Mesenteric fat pad (tissue), 1 donor: Measurements from ENCODE around the gene NELL2. TPM values are rescaled to one million over a fixed set of nuclear protein-coding genes. Genes with fewer than 3 reads are reported as not detected.
"Not testable (repeated sequence)": the region's sequence is repeated elsewhere in the genome, so short reads cannot be mapped to it uniquely, and the experiment has no call there.

ENCODE experiments used
- DNase-seq: peaks from one replicate; pipeline ENCODE4 v3.0.0-alpha.2; 2020; ENCODE audit warnings: low spot score
- total RNA-seq: library from RNA; stranded (reverse); fragmentation: NEBNext Ultra II Directional; extraction: Animal tissue kit (Norgen Biotek cat#: 25700); gene quantifications from one replicate; pipeline ENCODE4 v1.2.1, GENCODE V29; 2021
- donor health status: DM: yes; HTN: yes; CAD: no.

Gene NELL2
- total RNA-seq, 1 donor from 2014 or later = 0.71 TPM

GRCh38 chr12:44847888-44848702 is 28.0 kb downstream of the NELL2 start:
- no peak for DNase-seq

GRCh38 chr12:44847403-44847802 is 28.7 kb downstream of the NELL2 start:
- no peak for DNase-seq

GRCh38 chr12:44846826-44847225 is 29.3 kb downstream of the NELL2 start:
- DNase-seq = no peak

- no peak for DNase-seq
These were observed 33.4 kb downstream of the NELL2 start for GRCh38 chr12:44842669-44843068.

- DNase-seq = no peak
These were observed 36.3 kb downstream of the NELL2 start for GRCh38 chr12:44839785-44840184.

GRCh38 chr12:44837114-44837755 is 38.9 kb downstream of the NELL2 start:
- no peak for DNase-seq

GRCh38 chr12:44835641-44836379 is 40.3 kb downstream of the NELL2 start:
- DNase-seq = no peak

GRCh38 chr12:44834996-44835395 is 41.1 kb downstream of the NELL2 start:
- not testable (repeated sequence) for DNase-seq

- no peak for DNase-seq
These were observed 42.6 kb downstream of the NELL2 start for GRCh38 chr12:44833561-44833960.

- DNase-seq = no peak
These were observed 45.5 kb downstream of the NELL2 start for GRCh38 chr12:44830566-44831055.

GRCh38 chr12:44829045-44829444 is 47.1 kb downstream of the NELL2 start:
- DNase-seq = no peak

- DNase-seq = no peak
These were observed 48.2 kb downstream of the NELL2 start for GRCh38 chr12:44827832-44828438.

- DNase-seq = not testable (repeated sequence)
These were observed 54.4 kb downstream of the NELL2 start for GRCh38 chr12:44821702-44822101.

- no peak for DNase-seq
These were observed 56.2 kb downstream of the NELL2 start for GRCh38 chr12:44819884-44820283.

GRCh38 chr12:44817687-44818086 is 58.4 kb downstream of the NELL2 start:
- DNase-seq = no peak

GRCh38 chr12:44816446-44817017 is 59.6 kb downstream of the NELL2 start:
- DNase-seq = no peak

GRCh38 chr12:44812062-44812461 is 64.1 kb downstream of the NELL2 start:
- no peak for DNase-seq

- DNase-seq = no peak
These were observed 72.0 kb downstream of the NELL2 start for GRCh38 chr12:44804068-44804467.

- DNase-seq = no peak
These were observed 80.1 kb downstream of the NELL2 start for GRCh38 chr12:44795970-44796369.

- DNase-seq = no peak
These were observed 87.4 kb downstream of the NELL2 start for GRCh38 chr12:44788731-44789130.

- DNase-seq = no peak
These were observed 95.8 kb downstream of the NELL2 start for GRCh38 chr12:44780221-44780790.
